ENCODE data around the gene BID. TPM values are rescaled to one million over a fixed set of nuclear protein-coding genes. Genes with fewer than 3 reads are reported as not detected.
A peak's percentile ranks its signal among the peaks of the same experiment; 100 is the strongest.

The BID gene
- total and polyA plus RNA-seq, 4 donors: 13.1 to 179 (median 37.5) TPM

GRCh38 chr22:17775781-17776465, 1.7 kb upstream of the BID start:
- no peaks in the 10 kb centered on the region for H3K36me3 ChIP-seq (ENCODE audit: control insufficient read depth in 4 of 4, insufficient read depth in 4 of 4, low read length in 4 of 4)
- ATAC-seq (ENCODE audit: insufficient read depth, low FRiP score): no peak
- H3K9me3 ChIP-seq (ENCODE audit: control insufficient read depth in 4 of 4, insufficient read depth in 3 of 4, low read length in 3 of 4): peaks cover 0 to 3% (median 0%) of the 10 kb centered on the region in 4 donors
- H3K27me3 ChIP-seq (ENCODE audit: control insufficient read depth in 3 of 3, insufficient read depth in 3 of 3, low read length in 2 of 3): no peaks in the 10 kb centered on the region
- no peak for DNase-seq
- no peak overlapping the region for H3K4me3 ChIP-seq
- H3K27ac ChIP-seq (ENCODE audit: low read depth in 1 of 2, low read length in 1 of 2): no peak overlapping the region
- peaks cover 0 to 21% (median 3%) of the 10 kb centered on the region in 5 donors for H3K4me1 ChIP-seq (ENCODE audit: control insufficient read depth in 5 of 5, insufficient read depth in 5 of 5, low read length in 5 of 5)
- no peak overlapping the region for H3K9ac ChIP-seq (ENCODE audit: insufficient read depth in 1 of 2, low read length in 2 of 2)
- TF ChIP-seq, protein P1, sequence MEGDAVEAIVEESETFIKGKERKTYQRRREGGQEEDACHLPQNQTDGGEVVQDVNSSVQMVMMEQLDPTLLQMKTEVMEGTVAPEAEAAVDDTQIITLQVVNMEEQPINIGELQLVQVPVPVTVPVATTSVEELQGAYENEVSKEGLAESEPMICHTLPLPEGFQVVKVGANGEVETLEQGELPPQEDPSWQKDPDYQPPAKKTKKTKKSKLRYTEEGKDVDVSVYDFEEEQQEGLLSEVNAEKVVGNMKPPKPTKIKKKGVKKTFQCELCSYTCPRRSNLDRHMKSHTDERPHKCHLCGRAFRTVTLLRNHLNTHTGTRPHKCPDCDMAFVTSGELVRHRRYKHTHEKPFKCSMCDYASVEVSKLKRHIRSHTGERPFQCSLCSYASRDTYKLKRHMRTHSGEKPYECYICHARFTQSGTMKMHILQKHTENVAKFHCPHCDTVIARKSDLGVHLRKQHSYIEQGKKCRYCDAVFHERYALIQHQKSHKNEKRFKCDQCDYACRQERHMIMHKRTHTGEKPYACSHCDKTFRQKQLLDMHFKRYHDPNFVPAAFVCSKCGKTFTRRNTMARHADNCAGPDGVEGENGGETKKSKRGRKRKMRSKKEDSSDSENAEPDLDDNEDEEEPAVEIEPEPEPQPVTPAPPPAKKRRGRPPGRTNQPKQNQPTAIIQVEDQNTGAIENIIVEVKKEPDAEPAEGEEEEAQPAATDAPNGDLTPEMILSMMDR (IDR thresholded peaks at IDR 0.05; ENCODE audit: control extremely low read depth, extremely low read depth): no peak
- WGBS, 2 donors: 85 to 87% methylated on average over 10 of the region's 10 CpGs

- ATAC-seq (ENCODE audit: insufficient read depth, low FRiP score) (no peak), DNase-seq (no peak)
- H3K9ac ChIP-seq (ENCODE audit: insufficient read depth in 1 of 2, low read length in 2 of 2): no peak overlapping the region
- peaks cover 0 to 17% (median 0%) of the 10 kb centered on the region in 5 donors for H3K4me1 ChIP-seq (ENCODE audit: control insufficient read depth in 5 of 5, insufficient read depth in 5 of 5, low read length in 5 of 5)
- H3K27ac ChIP-seq (ENCODE audit: low read depth in 1 of 2, low read length in 1 of 2): peak overlapping the region in 1 of 2 donors; percentile 12
- no peaks in the 10 kb centered on the region for H3K27me3 ChIP-seq (ENCODE audit: control insufficient read depth in 3 of 3, insufficient read depth in 3 of 3, low read length in 2 of 3)
- H3K4me3 ChIP-seq: no peak overlapping the region
- H3K9me3 ChIP-seq (ENCODE audit: control insufficient read depth in 4 of 4, insufficient read depth in 3 of 4, low read length in 3 of 4): peaks cover 0 to 2% (median 0%) of the 10 kb centered on the region in 4 donors
- no peaks in the 10 kb centered on the region for H3K36me3 ChIP-seq (ENCODE audit: control insufficient read depth in 4 of 4, insufficient read depth in 4 of 4, low read length in 4 of 4)
- 81% methylated on average over 27 of the region's 27 CpGs for WGBS, 2 donors
- TF ChIP-seq, protein P1 (IDR thresholded peaks at IDR 0.05; ENCODE audit: control extremely low read depth, extremely low read depth): no peak
These were observed 837 bp upstream of the BID start for GRCh38 chr22:17774926-17775685.

GRCh38 chr22:17773606-17774205, 563 bp downstream of the BID start:
- H3K9ac ChIP-seq (ENCODE audit: insufficient read depth in 1 of 2, low read length in 2 of 2): no peak overlapping the region
- peaks cover 0 to 16% (median 0%) of the 10 kb centered on the region in 5 donors for H3K4me1 ChIP-seq (ENCODE audit: control insufficient read depth in 5 of 5, insufficient read depth in 5 of 5, low read length in 5 of 5)
- H3K9me3 ChIP-seq (ENCODE audit: control insufficient read depth in 4 of 4, insufficient read depth in 3 of 4, low read length in 3 of 4): no peaks in the 10 kb centered on the region
- peak; percentile 32 for ATAC-seq (ENCODE audit: insufficient read depth, low FRiP score)
- peak overlapping the region; percentile 27 to 59 for H3K27ac ChIP-seq (ENCODE audit: low read depth in 1 of 2, low read length in 1 of 2)
- TF ChIP-seq, protein P1 (IDR thresholded peaks at IDR 0.05; ENCODE audit: control extremely low read depth, extremely low read depth): no peak
- 1 to 2% methylated on average over 28 to 46 of the region's 47 CpGs for WGBS, 2 donors
- no peaks in the 10 kb centered on the region for H3K27me3 ChIP-seq (ENCODE audit: control insufficient read depth in 3 of 3, insufficient read depth in 3 of 3, low read length in 2 of 3)
- peak overlapping the region; percentile 76 for H3K4me3 ChIP-seq
- DNase-seq: peak; percentile 40 to 61 (median 46)
- no peaks in the 10 kb centered on the region for H3K36me3 ChIP-seq (ENCODE audit: control insufficient read depth in 4 of 4, insufficient read depth in 4 of 4, low read length in 4 of 4)

All from lung (tissue), 12 donors.